GM12878 (cell line): ENCODE results near the gene MMP11. TPM values are rescaled to one million over a fixed set of nuclear protein-coding genes. Genes with fewer than 3 reads are reported as not detected.

ENCODE experiments used
- BACH1 ChIP-seq: fragments of 450-650 bp; IDR thresholded peaks from 2 replicates; pipeline ENCODE4 v1.6.1; 2017; ENCODE audit warnings: mild to moderate bottlenecking, borderline replicate concordance
- BCL3 ChIP-seq: IDR thresholded peaks from 2 replicates; pipeline ENCODE4 v1.6.1; 2011; ENCODE audit warnings: borderline replicate concordance, low read depth, mild to moderate bottlenecking, moderate library complexity, low read length; ENCODE audit not compliant: insufficient read depth, poor library complexity, severe bottlenecking
- CEBPB ChIP-seq, 2 experiments: fragments of 150-350 bp in 1 of 2; IDR thresholded peaks; 2 replicates each; pipeline ENCODE4 v1.6.1; 2012 to 2014; ENCODE audit warnings: low read depth in 2 of 2, low read length in 2 of 2, borderline replicate concordance in 1 of 2, inconsistent platforms in 1 of 2
- ELK1 ChIP-seq: IDR thresholded peaks from 2 replicates; pipeline ENCODE4 v1.6.1; 2012; ENCODE audit warnings: low read depth, low read length, improper control_type of control experiment
- HCFC1 ChIP-seq: fragments of 150-350 bp; IDR thresholded peaks from 2 replicates; pipeline ENCODE4 v1.6.1; 2014; ENCODE audit warnings: low read length
- HDGF ChIP-seq: fragments of 450-650 bp; IDR thresholded peaks from 2 replicates; pipeline ENCODE4 v1.6.1; 2016; ENCODE audit warnings: antibody characterized with exemption
- IKZF1 ChIP-seq: fragments of 450-650 bp; conservative IDR thresholded peaks from 2 replicates; pipeline ENCODE4 v1.6.1; 2017; ENCODE audit warnings: antibody characterized with exemption, mild to moderate bottlenecking
- KAT2A ChIP-seq: conservative IDR thresholded peaks from 2 replicates; pipeline ENCODE4 v1.6.1; 2011; ENCODE audit warnings: low read depth, low read length; ENCODE audit not compliant: control insufficient read depth
- MTA3 ChIP-seq: IDR thresholded peaks from 2 replicates; pipeline ENCODE4 v1.6.1; 2012; ENCODE audit warnings: low read length, inconsistent platforms, borderline replicate concordance
- NKRF ChIP-seq: fragments of 450-650 bp; conservative IDR thresholded peaks from 2 replicates; pipeline ENCODE4 v1.6.1; 2017; ENCODE audit warnings: mild to moderate bottlenecking, moderate library complexity
- NR2C1 ChIP-seq: fragments of 450-650 bp; IDR thresholded peaks from 2 replicates; pipeline ENCODE4 v1.6.1; 2017; ENCODE audit warnings: antibody characterized with exemption, mild to moderate bottlenecking, moderate library complexity
- PAX8 ChIP-seq: fragments of 450-650 bp; IDR thresholded peaks from 2 replicates; pipeline ENCODE4 v1.6.1; 2017; ENCODE audit warnings: mild to moderate bottlenecking, moderate library complexity
- SIX5 ChIP-seq: IDR thresholded peaks from 2 replicates; pipeline ENCODE4 v1.6.1; 2011; ENCODE audit warnings: mild to moderate bottlenecking, low read depth, low read length, moderate library complexity; ENCODE audit not compliant: severe bottlenecking
- SMAD5 ChIP-seq: IDR thresholded peaks from 2 replicates; pipeline ENCODE4 v1.6.1; 2016; ENCODE audit warnings: antibody characterized with exemption, low read depth
- SREBF1 ChIP-seq: IDR thresholded peaks from 2 replicates; pipeline ENCODE4 v1.6.1; 2012; ENCODE audit warnings: mild to moderate bottlenecking, low read length
- SUZ12 ChIP-seq: fragments of 200-600 bp; sonication (generic); IDR thresholded peaks from one replicate; pipeline ENCODE4 v1.6.1; 2018; ENCODE audit warnings: antibody characterized with exemption, mild to moderate bottlenecking; ENCODE audit not compliant: unreplicated experiment
- ZNF207 ChIP-seq: fragments of 450-650 bp; IDR thresholded peaks from 2 replicates; pipeline ENCODE4 v1.6.1; 2014; ENCODE audit warnings: antibody characterized with exemption, mild to moderate bottlenecking, borderline replicate concordance
- ZNF687 ChIP-seq: fragments of 450-650 bp; IDR thresholded peaks from 2 replicates; pipeline ENCODE4 v1.6.1; 2017; ENCODE audit warnings: mild to moderate bottlenecking, moderate library complexity
- ZSCAN29 ChIP-seq: fragments of 450-650 bp; IDR thresholded peaks from 2 replicates; pipeline ENCODE4 v1.6.1; 2017; ENCODE audit warnings: mild to moderate bottlenecking, moderate library complexity
- polyA plus RNA-seq, 11 experiments: library from polyadenylated mRNA; depleted of rRNA in 4 of 11; unstranded in 6 of 11; stranded (reverse) in 5 of 11; fragments of >200 nt; fragmentation: Nextera tagmentation in 4 of 11; fragmentation: Illumina TruSeq in 1 of 11; extraction: Ambion mirVana in 4 of 11; extraction: Trizol in 1 of 11; gene quantifications; 1 replicate in 1 of 11; 2 replicates in 10 of 11; pipeline versions ENCODE4 v1.2.1 to v1.2.3, GENCODE V29; 2011 to 2016; ENCODE audit warnings: inconsistent platforms in 2 of 11, missing spikeins in 2 of 11, low read depth in 1 of 11
- total RNA-seq, 4 experiments: library from RNA; depleted of rRNA in 3 of 4; stranded (reverse); fragments of >200 nt in 3 of 4; fragmentation: Illumina TruSeq in 1 of 4; extraction: Trizol in 1 of 4; gene quantifications; 2 replicates each; pipeline versions ENCODE4 v1.2.1 to v1.2.3, GENCODE V29; 2013 to 2021

MMP11 gene
- total and polyA plus RNA-seq, 10 of the 15 experiments (the other 5 are each of a cell fraction or from before 2014, with no cell fraction given), result 0.03 to 1.1 (median 0.31) TPM; not detected in 2

- TF ChIP-seq SUZ12 (no peak), PAX8 (no peak), ZNF207 (no peak), HCFC1 (no peak), MTA3 (no peak), NR2C1 (0 out of 2 replicates have a peak, but pooled peaks have one; percentile 6), ZNF687 (peak; percentile 33; the same call in 1 of the 2 replicates), BCL3 (no peak), ZSCAN29 (no peak), HDGF (no peak), SREBF1 (no peak), NKRF (peak; percentile 69; the same call in 1 of the 2 replicates), SMAD5 (no peak), IKZF1 (peak; percentile 57), SIX5 (no peak), ELK1 (no peak), CEBPB (IDR thresholded peaks at IDR 0.05; ENCODE audit: borderline replicate concordance in 1 of 2, low read depth in 2 of 2, low read length in 2 of 2) (no peak), KAT2A (no peak), BACH1 (peak; percentile 65; the same call in 1 of the 2 replicates)
- TF ChIP-seq, all 136 proteins: peak for 10
Observed at GRCh38 chr22:23772649-23773473, at the start of gene MMP11 (continued).
